Hematopoietic multipotent progenitor cell treated with erythropoietin and hydrocortisone succinate and interleukin-3 and kit ligand, for 4 days (in vitro differentiated cells): ENCODE measurements around the gene RLN2.

Experiments
- DNase-seq: peaks from one replicate; pipeline ENCODE4 v3.0.0-alpha.2; 2015

Gene RLN2

DNA sequence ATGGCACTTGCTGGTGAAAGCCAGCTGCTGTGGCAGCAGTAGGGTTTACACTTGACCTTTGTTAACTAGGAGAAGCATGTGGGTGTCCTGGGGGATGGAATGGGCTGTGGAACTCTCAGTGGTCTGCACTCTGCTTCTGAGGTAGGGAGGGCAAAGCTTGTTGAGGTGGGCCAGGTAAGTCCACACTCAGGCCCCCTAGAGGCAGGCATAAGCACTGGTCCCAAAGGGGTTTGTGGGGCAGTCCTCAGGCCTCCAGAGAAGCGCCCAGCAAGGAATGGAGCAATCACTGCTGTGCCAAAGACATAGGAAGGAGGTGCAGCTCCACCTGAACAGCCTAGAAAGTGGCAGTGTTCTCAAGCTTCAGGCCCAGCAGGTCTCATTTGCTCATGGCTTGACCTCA lies 38.6 kb downstream of the RLN2 start:
- no peak for DNase-seq

DNA sequence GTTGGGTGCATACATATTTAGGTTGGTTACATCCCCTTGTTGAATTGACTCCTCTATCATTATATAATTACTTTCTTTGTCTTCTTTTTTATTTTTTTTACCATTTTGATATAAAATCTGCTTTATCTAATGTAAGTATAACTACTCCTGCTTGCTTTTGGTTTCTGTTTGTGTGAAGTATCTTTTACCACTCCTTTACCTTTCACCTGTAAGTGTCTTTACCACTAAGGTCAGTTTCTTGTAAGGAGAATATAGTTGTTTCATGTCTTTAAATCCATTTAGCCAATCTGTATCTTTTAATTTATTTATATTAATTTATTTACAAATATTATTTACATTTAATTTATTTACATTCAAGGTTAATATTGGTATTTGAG lies 40.3 kb downstream of the RLN2 start:
- no peak for DNase-seq

DNA sequence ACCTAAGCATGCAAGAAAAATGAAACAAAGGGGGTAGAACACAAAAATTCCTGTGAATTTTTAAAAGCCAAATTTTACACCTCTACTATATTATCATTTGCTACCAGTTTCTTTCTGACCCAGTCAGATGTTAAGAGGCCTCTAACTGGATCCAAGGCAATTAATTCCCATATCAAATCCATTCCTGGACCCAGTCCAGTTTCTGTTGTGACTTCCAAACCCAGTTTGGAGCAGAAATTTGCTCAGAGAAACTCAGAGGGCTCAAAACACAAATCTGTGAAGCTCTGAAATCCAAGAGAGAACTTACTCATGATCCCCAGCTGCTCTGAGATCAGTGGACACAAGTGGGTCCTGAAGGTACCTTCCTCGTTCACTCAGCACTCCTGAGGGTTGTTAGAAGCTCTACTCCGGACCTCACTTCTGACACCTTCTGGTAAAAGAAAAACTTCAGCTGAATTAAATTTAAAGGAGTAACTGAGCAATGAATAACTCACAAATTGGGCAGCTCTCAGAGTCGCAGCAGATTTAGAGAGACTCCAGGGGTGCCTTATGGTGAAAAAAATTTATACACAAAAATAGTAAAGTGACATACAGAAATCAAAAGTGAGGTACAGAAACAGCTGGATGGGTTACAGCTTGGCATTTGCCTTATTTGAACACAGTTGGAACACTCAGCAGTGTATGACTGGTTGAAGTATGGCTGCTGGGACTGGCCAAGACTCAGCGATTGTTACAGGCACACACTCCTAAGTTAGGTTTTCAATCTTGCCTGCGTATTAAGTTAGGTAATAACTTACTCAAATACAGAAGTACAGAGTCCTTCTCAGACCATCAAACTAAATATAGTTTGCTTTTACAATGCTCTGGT lies 40.9 kb downstream of the RLN2 start:
- DNase-seq = peak; percentile 61
